K562 (cell line): Measurements from ENCODE around the gene UQCR11. TPM values are rescaled to one million over a fixed set of nuclear protein-coding genes. Genes with fewer than 3 reads are reported as not detected.

Experiments used
- ATAC-seq: fragments of 200-7000 bp; cut with Tn5 transposase; 3 replicates; pipeline ENCODE4 v1.9.1; 2020; ENCODE audit warnings: moderate library complexity
- BruUV-seq: library from RNA; stranded (reverse); fragments of 400-500 nt; replicated peaks from 2 replicates; lab custom pipeline; 2021; lab: Mats Ljungman, UMichigan
- CTCF ChIA-PET: fragments of 300-600 bp; formaldehyde crosslinking; extraction: SDS; loops from one replicate; lab custom pipeline; 2021; ENCODE audit warnings: low intra/inter-chr PET ratio; lab: Yijun Ruan, JAX
- POLR2A ChIA-PET: fragments of 300-600, 350-650 bp; sonication (Branson Sonifier 250); formaldehyde crosslinking; extraction: SDS; loops from one replicate; lab custom pipeline; 2021; ENCODE audit warnings: antibody characterized with exemption, inconsistent platforms; lab: Yijun Ruan, JAX
- DNase-seq, 4 experiments: peaks; one replicate each; pipeline versions ENCODE4 v3.0.0 to v3.0.0-alpha.2; 2011 to 2018; ENCODE audit warnings: low spot score in 3 of 4, mixed read lengths in 3 of 4; ENCODE audit errors: extremely low read depth in 1 of 4
- FAIRE-seq: peaks from 2 replicates; lab custom pipeline; 2011; peaks lifted over from hg19 to GRCh38; lab: Jason Lieb, UNC
- H2AFZ ChIP-seq: 2 replicates; pipeline ENCODE4 v1.6.0; 2011; ENCODE audit warnings: low read depth, low read length, control low read depth, inconsistent platforms
- H3K27ac ChIP-seq: fragments of 200-600 bp; 3 replicates; pipeline ENCODE4 v1.8.0; 2011; ENCODE audit warnings: low read depth, mild to moderate bottlenecking, control low read depth, inconsistent platforms, low read length, moderate library complexity, mixed read lengths; ENCODE audit errors: extremely low read depth
- H3K27me3 ChIP-seq, 2 experiments: fragments of 300-600 bp in 1 of 2; 2 replicates in 1 of 2; 3 replicates in 1 of 2; pipeline versions ENCODE4 v1.6.0 to v1.8.0; 2011; ENCODE audit warnings: inconsistent platforms in 2 of 2, low read length in 2 of 2, mild to moderate bottlenecking in 1 of 2, mixed read lengths in 1 of 2, moderate library complexity in 1 of 2; ENCODE audit not compliant: control insufficient read depth in 2 of 2, insufficient read depth in 2 of 2
- H3K36me3 ChIP-seq: fragments of 300-600 bp; 3 replicates; pipeline ENCODE4 v1.8.0; 2011; ENCODE audit warnings: mild to moderate bottlenecking, low read length, inconsistent platforms; ENCODE audit not compliant: control insufficient read depth, insufficient read depth
- H3K4me1 ChIP-seq, 2 experiments: fragments of 200-600 bp in 1 of 2; replicated peaks in 1 of 2; 2 replicates in 1 of 2; 3 replicates in 1 of 2; pipeline versions ENCODE4 v1.5.1 to v1.8.0; 2011; ENCODE audit warnings: inconsistent platforms in 2 of 2, low read length in 2 of 2, mild to moderate bottlenecking in 1 of 2, mixed read lengths in 1 of 2, moderate library complexity in 1 of 2; ENCODE audit not compliant: control insufficient read depth in 2 of 2, insufficient read depth in 2 of 2
- H3K4me2 ChIP-seq: 2 replicates; pipeline ENCODE4 v1.6.1; 2011; ENCODE audit warnings: low read length, control low read depth, inconsistent platforms, mixed read lengths; ENCODE audit not compliant: insufficient read depth
- H3K4me3 ChIP-seq: fragments of 200-600 bp; sonication (generic), shearing (Covaris generic); 2 replicates; pipeline ENCODE4 v1.5.1; 2016; ENCODE audit warnings: control low read depth, inconsistent platforms
- H3K79me2 ChIP-seq: fragments of 200-600 bp; 3 replicates; pipeline ENCODE4 v1.8.0; 2011; ENCODE audit warnings: low read length, inconsistent platforms; ENCODE audit not compliant: control insufficient read depth, insufficient read depth
- H3K9ac ChIP-seq, 2 experiments: 2 replicates each; pipeline versions ENCODE4 v1.6.0 to v1.6.1; 2011; ENCODE audit warnings: low read depth in 2 of 2, low read length in 2 of 2, control low read depth in 1 of 2, inconsistent platforms in 1 of 2, mild to moderate bottlenecking in 1 of 2, mixed read lengths in 1 of 2; ENCODE audit not compliant: insufficient read depth in 1 of 2
- H3K9me1 ChIP-seq: one replicate; pipeline ENCODE4 v1.6.0; 2011; ENCODE audit warnings: inconsistent platforms, mild to moderate bottlenecking, low read length, moderate library complexity; ENCODE audit not compliant: control insufficient read depth, insufficient read depth
- H3K9me3 ChIP-seq: replicated peaks from 2 replicates; pipeline ENCODE4 v1.5.1; 2011; ENCODE audit warnings: low read depth, low read length, inconsistent platforms; ENCODE audit not compliant: control insufficient read depth, insufficient read depth
- H4K20me1 ChIP-seq: replicated peaks from 2 replicates; pipeline ENCODE4 v1.6.1; 2011; ENCODE audit warnings: low read length, inconsistent platforms, mixed read lengths; ENCODE audit not compliant: control insufficient read depth, insufficient read depth
- POLR2G ChIP-seq: fragments of 200-400 bp; formaldehyde crosslinking; IDR thresholded peaks from 2 replicates; pipeline ENCODE4 v1.6.1; 2017; ENCODE audit warnings: low read depth, mild to moderate bottlenecking, antibody characterized with exemption, low read length, moderate library complexity
- WGBS: fragments of 100-300 bp; shearing (Covaris generic); methylation state at CpG from one replicate; pipeline ENCODE4 v1.1.6; 2016; ENCODE audit warnings: low coverage, mixed read lengths; ENCODE audit not compliant: insufficient coverage; ENCODE audit errors: missing lambda C conversion rate; 5-methylcytosine and 5-hydroxymethylcytosine counted together
- in situ Hi-C: fragments of 300-500 bp; cut with MboI; formaldehyde crosslinking; loops from 4 replicates; pipeline ENCODE4 v1.15.0; 2018; ENCODE audit warnings: inconsistent platforms, mixed read lengths
- intact Hi-C: fragments of 100-400 bp; cut with micrococcal nuclease; formaldehyde crosslinking; loops from 2 replicates; pipeline ENCODE4 v1.14.2; 2022
- polyA plus RNA-seq, 8 experiments: library from polyadenylated mRNA; depleted of rRNA in 4 of 8; stranded (reverse) in 5 of 8; unstranded in 3 of 8; fragments of >200 nt; fragmentation: Nextera tagmentation in 2 of 8; fragmentation: Illumina TruSeq in 1 of 8; extraction: Ambion mirVana in 2 of 8; extraction: Trizol in 1 of 8; gene quantifications; 2 replicates each; pipeline versions ENCODE4 v1.2.1 to v1.2.3, GENCODE V29; 2011 to 2014; ENCODE audit warnings: inconsistent platforms in 1 of 8, missing spikeins in 1 of 8
- total RNA-seq, 7 experiments: library from RNA; depleted of rRNA in 6 of 7; stranded (reverse); fragments of >200 nt in 6 of 7; fragmentation: Illumina TruSeq in 2 of 7; extraction: Trizol in 2 of 7; gene quantifications; 2 replicates each; pipeline versions ENCODE4 v1.2.1 to v1.2.3, GENCODE V29; 2011 to 2021; ENCODE audit warnings: low replicate concordance in 1 of 7
- TF ChIP-seq, protein P1 (sequence below): fragments of 250-450 bp; sonication (Bioruptor Pico); IDR thresholded peaks from 2 replicates; pipeline ENCODE4 v1.4.0; 2020

The UQCR11 gene
- total and polyA plus RNA-seq, 9 of the 15 experiments (the other 6 are each of a cell fraction or from before 2014, with no cell fraction given): 57.6 to 394 (median 259) TPM

DNA sequence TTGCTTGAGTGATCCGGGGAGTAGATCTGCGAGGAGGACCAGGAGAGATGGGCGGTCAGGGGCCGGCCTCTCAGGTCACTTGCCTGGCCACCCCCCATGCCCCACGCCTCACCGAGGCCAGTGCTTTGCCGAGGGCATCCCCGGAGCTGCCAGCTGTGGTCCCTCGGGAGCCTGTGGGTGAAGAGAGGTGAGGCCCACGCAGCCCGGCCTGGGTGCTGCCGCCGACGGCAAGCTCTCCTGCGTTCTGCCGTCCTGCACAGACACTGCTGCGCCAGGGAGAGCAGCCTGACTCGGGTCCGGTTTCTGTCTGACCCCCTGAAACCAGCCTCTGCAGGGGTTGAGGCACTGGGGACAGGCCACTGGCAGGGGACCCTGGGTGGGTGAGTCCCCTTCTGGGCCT is 15.8 kb upstream of the UQCR11 start:
- Histone ChIP-seq H3K79me2 (peaks cover 2% of the 10 kb centered on the region; the same call in 2 of the 3 replicates), H4K20me1 (no peaks in the 10 kb centered on the region), H3K9me3 (no peaks in the 10 kb centered on the region), H3K36me3 (peaks cover 94% of the 10 kb centered on the region), H2AFZ (no peak overlapping the region), H3K4me3 (no peak overlapping the region), H3K9ac (peak overlapping the region in 1 of 2 experiments; percentile 50; a peak in 1 of 4 replicates), H3K4me1 (peaks cover 0 to 62% of the 10 kb centered on the region in 2 experiments; a peak in 2 of 5 replicates), H3K4me2 (no peak overlapping the region), H3K9me1 (no peaks in the 10 kb centered on the region), H3K27me3 (no peaks in the 10 kb centered on the region), H3K27ac (no peak overlapping the region)
- TF ChIP-seq, protein P1, sequence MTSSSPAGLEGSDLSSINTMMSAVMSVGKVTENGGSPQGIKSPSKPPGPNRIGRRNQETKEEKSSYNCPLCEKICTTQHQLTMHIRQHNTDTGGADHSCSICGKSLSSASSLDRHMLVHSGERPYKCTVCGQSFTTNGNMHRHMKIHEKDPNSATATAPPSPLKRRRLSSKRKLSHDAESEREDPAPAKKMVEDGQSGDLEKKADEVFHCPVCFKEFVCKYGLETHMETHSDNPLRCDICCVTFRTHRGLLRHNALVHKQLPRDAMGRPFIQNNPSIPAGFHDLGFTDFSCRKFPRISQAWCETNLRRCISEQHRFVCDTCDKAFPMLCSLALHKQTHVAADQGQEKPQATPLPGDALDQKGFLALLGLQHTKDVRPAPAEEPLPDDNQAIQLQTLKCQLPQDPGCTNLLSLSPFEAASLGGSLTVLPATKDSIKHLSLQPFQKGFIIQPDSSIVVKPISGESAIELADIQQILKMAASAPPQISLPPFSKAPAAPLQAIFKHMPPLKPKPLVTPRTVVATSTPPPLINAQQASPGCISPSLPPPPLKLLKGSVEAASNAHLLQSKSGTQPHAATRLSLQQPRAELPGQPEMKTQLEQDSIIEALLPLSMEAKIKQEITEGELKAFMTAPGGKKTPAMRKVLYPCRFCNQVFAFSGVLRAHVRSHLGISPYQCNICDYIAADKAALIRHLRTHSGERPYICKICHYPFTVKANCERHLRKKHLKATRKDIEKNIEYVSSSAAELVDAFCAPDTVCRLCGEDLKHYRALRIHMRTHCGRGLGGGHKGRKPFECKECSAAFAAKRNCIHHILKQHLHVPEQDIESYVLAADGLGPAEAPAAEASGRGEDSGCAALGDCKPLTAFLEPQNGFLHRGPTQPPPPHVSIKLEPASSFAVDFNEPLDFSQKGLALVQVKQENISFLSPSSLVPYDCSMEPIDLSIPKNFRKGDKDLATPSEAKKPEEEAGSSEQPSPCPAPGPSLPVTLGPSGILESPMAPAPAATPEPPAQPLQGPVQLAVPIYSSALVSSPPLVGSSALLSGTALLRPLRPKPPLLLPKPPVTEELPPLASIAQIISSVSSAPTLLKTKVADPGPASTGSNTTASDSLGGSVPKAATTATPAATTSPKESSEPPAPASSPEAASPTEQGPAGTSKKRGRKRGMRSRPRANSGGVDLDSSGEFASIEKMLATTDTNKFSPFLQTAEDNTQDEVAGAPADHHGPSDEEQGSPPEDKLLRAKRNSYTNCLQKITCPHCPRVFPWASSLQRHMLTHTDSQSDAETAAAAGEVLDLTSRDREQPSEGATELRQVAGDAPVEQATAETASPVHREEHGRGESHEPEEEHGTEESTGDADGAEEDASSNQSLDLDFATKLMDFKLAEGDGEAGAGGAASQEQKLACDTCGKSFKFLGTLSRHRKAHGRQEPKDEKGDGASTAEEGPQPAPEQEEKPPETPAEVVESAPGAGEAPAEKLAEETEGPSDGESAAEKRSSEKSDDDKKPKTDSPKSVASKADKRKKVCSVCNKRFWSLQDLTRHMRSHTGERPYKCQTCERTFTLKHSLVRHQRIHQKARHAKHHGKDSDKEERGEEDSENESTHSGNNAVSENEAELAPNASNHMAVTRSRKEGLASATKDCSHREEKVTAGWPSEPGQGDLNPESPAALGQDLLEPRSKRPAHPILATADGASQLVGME (CRISPR knock-in tag): no peak
- TF ChIP-seq POLR2G: 0 out of 2 replicates have a peak, but pooled peaks have one; percentile 27
- CTCF ChIA-PET: no interaction called here
- DNase-seq: no peak
- WGBS: 97% methylated on average over 14 of the region's 19 CpGs
- intact Hi-C loops: loop anchor here (5.0 kb wide), 1 partner anchor 51 kb away; no protein-coding TSS in a partner anchor
- no peak for FAIRE-seq
- no peak for ATAC-seq
- POLR2A ChIA-PET: no interaction called here
- no TSS peak for BruUV-seq
- in situ Hi-C loops: no loop called here
